ENCODE results near the gene KRTAP5-1. TPM values are rescaled to one million over a fixed set of nuclear protein-coding genes. Genes with fewer than 3 reads are reported as not detected.

KRTAP5-1 gene
- total RNA-seq, 1 donor from 2014 or later: not detected

DNA sequence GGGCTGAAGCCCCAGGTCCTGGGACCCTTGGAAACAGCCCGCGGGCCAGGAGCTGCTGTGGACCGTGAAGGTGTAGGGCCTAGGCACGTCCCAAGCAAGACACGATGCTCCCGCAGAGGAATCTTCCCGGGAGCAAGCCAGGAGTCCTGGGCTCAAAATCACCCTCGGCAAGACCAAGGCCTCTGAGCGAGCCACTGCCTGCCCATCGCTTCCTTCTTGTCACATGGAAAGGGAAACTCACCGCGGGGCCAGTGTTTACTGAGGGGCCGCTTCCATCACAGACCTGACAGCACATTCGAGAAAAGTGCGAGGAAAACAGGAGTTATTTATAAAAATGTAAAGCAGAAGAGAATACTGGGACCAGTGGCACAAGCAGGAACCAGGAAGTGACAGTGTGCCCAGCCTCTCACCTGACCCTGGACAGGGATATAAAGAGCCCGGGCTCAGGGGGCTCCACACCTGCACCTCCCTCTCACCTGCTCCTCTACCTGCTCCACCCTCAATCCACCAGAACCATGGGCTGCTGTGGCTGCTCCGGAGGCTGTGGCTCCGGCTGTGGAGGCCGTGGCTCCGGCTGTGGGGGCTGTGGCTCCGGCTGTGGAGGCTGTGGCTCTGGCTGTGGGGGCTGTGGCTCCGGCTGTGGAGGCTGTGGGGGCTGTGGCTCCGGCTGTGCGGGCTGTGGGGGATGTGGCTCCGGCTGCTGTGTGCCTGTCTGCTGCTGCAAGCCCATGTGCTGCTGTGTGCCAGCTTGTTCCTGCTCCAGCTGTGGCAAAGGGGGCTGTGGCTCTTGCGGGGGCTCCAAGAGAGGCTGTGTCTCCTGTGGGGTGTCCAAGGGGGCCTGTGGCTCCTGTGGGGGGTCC lies 44.5 kb upstream of the KRTAP5-1 start, which contains the start of gene KRTAP5-5:
Gene KRTAP5-5, plus strand, starts transcription at position 450 of the 860 bp plus-strand sequence. Its CDS starts 66 bp downstream, at position 516.
- no peak within 1 kb of the TSS for H3K27ac Mint-ChIP-seq
- H3K4me3 Mint-ChIP-seq: no peak within 1 kb of the TSS
- DNase-seq (no peak), ATAC-seq (ENCODE audit: low read depth) (no peak)
- no peaks in the 10 kb centered on the region for H3K9me3 Mint-ChIP-seq
- ChIA-PET CTCF (interaction anchor here (0.9 kb wide), 1 partner anchor 80 kb away, joined by 3 read pairs; no protein-coding TSS in a partner anchor), POLR2A (interaction anchor here (0.6 kb wide), 1 partner anchor 8 kb away, joined by 6 read pairs; no protein-coding TSS in a partner anchor)
- H3K36me3 Mint-ChIP-seq (ENCODE audit: low read depth): no peaks in the 10 kb centered on the region
- peaks cover 30% of the 10 kb centered on the region for H3K27me3 Mint-ChIP-seq
- H3K4me1 Mint-ChIP-seq: peaks cover 4% of the 10 kb centered on the region
- TF ChIP-seq, protein P1, sequence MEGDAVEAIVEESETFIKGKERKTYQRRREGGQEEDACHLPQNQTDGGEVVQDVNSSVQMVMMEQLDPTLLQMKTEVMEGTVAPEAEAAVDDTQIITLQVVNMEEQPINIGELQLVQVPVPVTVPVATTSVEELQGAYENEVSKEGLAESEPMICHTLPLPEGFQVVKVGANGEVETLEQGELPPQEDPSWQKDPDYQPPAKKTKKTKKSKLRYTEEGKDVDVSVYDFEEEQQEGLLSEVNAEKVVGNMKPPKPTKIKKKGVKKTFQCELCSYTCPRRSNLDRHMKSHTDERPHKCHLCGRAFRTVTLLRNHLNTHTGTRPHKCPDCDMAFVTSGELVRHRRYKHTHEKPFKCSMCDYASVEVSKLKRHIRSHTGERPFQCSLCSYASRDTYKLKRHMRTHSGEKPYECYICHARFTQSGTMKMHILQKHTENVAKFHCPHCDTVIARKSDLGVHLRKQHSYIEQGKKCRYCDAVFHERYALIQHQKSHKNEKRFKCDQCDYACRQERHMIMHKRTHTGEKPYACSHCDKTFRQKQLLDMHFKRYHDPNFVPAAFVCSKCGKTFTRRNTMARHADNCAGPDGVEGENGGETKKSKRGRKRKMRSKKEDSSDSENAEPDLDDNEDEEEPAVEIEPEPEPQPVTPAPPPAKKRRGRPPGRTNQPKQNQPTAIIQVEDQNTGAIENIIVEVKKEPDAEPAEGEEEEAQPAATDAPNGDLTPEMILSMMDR (IDR thresholded peaks at IDR 0.05): no peak
- intact Hi-C loops (cut with micrococcal nuclease): loop anchor here (2.0 kb wide), 1 partner anchor 83 kb away; no protein-coding TSS in a partner anchor

DNA sequence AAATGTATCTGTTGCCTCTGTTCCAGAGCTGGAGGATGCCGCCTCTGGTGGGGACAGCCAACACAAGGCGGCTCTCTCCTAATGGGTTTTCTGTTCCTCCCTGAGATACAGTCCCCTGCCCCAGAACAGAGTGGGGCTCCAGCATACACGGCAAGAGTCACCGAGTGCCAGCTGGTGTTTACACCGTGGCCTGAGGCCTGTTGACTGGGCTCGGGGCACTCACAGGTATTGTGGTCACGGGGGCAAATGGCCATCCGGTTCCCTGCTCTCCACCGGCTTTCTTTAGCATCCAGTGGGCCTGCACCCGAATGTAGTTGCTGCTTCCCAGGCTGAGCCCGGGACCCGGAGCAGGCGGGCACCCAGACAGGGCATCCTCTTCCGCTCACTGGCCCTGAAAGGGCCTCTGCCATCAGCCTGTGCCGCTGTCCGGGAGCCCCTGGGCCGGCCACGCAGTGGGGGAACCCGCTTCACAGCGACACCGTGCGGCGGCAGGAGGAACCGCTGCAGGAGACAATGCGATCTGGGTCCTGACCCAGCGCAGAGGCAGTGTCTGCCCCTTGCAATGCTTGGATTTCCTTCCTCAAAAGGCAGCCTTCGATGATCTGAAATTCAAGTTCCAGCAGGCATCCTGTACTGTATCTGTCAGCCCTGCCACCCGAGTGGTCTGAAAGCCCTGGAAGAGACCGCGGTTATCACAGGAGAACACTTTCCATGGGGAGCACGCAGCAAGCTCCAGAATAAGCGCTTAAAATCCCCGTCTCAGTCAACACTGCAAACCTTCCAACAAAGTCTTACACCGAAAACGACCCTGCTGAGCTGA lies 43.6 kb upstream of the KRTAP5-1 start:
- H3K4me1 Mint-ChIP-seq: peaks cover 4% of the 10 kb centered on the region
- H3K27me3 Mint-ChIP-seq: peaks cover 30% of the 10 kb centered on the region
- intact Hi-C loops (cut with micrococcal nuclease): loop anchor here (2.0 kb wide), 1 partner anchor 82 kb away; no protein-coding TSS in a partner anchor
- no peak overlapping the region for H3K27ac Mint-ChIP-seq
- ChIA-PET CTCF (interaction anchor here (0.9 to 1.2 kb wide), 2 partner anchors 10 to 79 kb away, joined by 3 read pairs; no protein-coding TSS in a partner anchor), POLR2A (no interaction called here)
- H3K4me3 Mint-ChIP-seq: no peak overlapping the region
- H3K9me3 Mint-ChIP-seq: no peaks in the 10 kb centered on the region
- TF ChIP-seq, protein P1 (IDR thresholded peaks at IDR 0.05): no peak
- DNase-seq (peak; percentile 52), ATAC-seq (ENCODE audit: low read depth) (peak; percentile 81)
- no peaks in the 10 kb centered on the region for H3K36me3 Mint-ChIP-seq (ENCODE audit: low read depth)

DNA sequence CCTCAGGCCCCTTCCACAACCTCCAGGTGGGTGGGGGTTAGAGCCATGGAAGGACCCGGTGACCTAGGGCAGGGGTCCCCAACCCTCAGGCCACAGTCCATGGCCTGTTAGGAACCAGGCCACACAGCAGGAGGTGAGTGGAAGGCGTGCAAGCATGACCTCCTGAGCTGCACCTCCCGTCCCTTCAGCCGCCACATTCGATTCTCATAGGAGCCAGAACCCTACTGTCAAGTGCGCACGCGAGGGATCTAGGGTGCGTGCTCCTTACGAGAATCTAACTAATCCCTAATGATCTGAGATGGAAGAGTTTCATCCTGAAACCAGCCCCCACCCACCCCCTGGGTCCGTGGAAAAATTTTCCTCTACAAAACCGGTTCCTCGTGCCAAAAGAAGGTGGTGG lies 40.5 kb upstream of the KRTAP5-1 start:
- H3K4me3 Mint-ChIP-seq: no peak overlapping the region
- ChIA-PET POLR2A (interaction anchor here (0.6 kb wide), 1 partner anchor 26 kb away, joined by 6 read pairs; no protein-coding TSS in a partner anchor), CTCF (no interaction called here)
- H3K4me1 Mint-ChIP-seq: peaks cover 4% of the 10 kb centered on the region
- no peaks in the 10 kb centered on the region for H3K36me3 Mint-ChIP-seq (ENCODE audit: low read depth)
- no peak overlapping the region for H3K27ac Mint-ChIP-seq
- TF ChIP-seq, protein P1 (IDR thresholded peaks at IDR 0.05): no peak
- ATAC-seq (ENCODE audit: low read depth): no peak
- H3K27me3 Mint-ChIP-seq: peaks cover 12% of the 10 kb centered on the region
- DNase-seq: no peak
- no peaks in the 10 kb centered on the region for H3K9me3 Mint-ChIP-seq
- intact Hi-C loops (cut with micrococcal nuclease): no loop called here

DNA sequence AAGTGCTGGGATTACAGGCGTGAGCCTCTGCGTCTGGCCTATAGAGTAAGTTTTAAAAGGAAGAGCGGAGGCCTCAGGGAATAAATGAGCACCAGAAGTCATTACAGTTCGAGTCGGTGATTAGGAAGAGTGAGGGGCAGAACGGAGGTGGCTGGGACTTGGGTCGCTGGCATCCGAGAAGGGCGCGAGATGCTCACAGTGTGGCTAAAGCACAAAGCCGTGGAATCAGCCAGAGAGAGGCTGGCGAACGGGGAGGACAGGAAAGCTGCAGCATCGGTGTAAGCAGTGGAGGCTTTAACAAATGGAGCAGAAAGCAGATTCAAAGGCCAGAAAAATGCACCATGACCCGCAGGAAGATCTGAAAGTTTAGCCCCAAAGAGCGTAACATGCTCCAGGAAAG lies 39.5 kb upstream of the KRTAP5-1 start:
- CTCF ChIA-PET: no interaction called here
- no peaks in the 10 kb centered on the region for H3K36me3 Mint-ChIP-seq (ENCODE audit: low read depth)
- peaks cover 4% of the 10 kb centered on the region for H3K4me1 Mint-ChIP-seq
- no peak for ATAC-seq (ENCODE audit: low read depth)
- no peak for DNase-seq
- H3K27ac Mint-ChIP-seq: no peak overlapping the region
- peaks cover 15% of the 10 kb centered on the region for H3K27me3 Mint-ChIP-seq
- POLR2A ChIA-PET: no interaction called here
- H3K4me3 Mint-ChIP-seq: no peak overlapping the region
- H3K9me3 Mint-ChIP-seq: no peaks in the 10 kb centered on the region
- TF ChIP-seq, protein P1 (IDR thresholded peaks at IDR 0.05): no peak
- intact Hi-C loops (cut with micrococcal nuclease): no loop called here
